Nephron progenitor cell (in vitro differentiated cells): ENCODE measurements around the gene ITGAL.

Source experiments
- DNase-seq: peaks from one replicate; pipeline ENCODE4 v3.0.0; 2021
- H3K27ac Mint-ChIP-seq: 2 replicates; pipeline ENCODE4 v1.8.0; 2021; ENCODE audit warnings: mild to moderate bottlenecking, moderate library complexity, mixed read lengths
- H3K27me3 Mint-ChIP-seq: 2 replicates; pipeline ENCODE4 v1.8.0; 2021; ENCODE audit warnings: mild to moderate bottlenecking, low read depth, mixed read lengths; ENCODE audit not compliant: poor library complexity
- H3K36me3 Mint-ChIP-seq: 2 replicates; pipeline ENCODE4 v1.8.0; 2021; ENCODE audit warnings: low read depth, mixed read lengths
- H3K4me1 Mint-ChIP-seq: 2 replicates; pipeline ENCODE4 v1.8.0; 2021; ENCODE audit warnings: mixed read lengths
- H3K4me3 Mint-ChIP-seq: 2 replicates; pipeline ENCODE4 v1.8.0; 2021; ENCODE audit warnings: mild to moderate bottlenecking, moderate library complexity, mixed read lengths
- H3K9me3 Mint-ChIP-seq: 2 replicates; pipeline ENCODE4 v1.8.0; 2021; ENCODE audit warnings: mild to moderate bottlenecking, moderate library complexity, mixed read lengths
- CTCF ChIP-seq: fragments of 200-600 bp; sonication (generic); IDR thresholded peaks from 2 replicates; pipeline ENCODE4 v1.5.0; 2021; ENCODE audit warnings: antibody characterized with exemption

ITGAL gene

DNA sequence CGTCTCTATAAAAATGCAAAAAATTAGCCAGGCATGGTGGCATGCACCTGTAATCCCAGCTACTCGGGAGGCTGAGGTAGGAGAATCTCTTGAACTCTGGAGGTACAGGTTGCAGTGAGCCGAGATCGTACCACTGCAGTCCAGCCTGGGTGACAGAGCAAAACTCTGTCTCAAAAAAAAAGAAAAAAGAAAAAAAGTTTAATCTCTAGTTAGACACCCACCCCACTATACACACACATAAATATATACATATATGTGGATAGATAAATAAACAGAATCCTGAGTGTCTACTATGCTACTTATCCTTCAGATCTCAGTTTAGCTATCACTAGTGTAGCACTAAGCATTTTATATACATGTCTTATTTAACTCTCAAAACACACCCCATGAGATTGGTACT is 18.7 kb downstream of the ITGAL start:
- no peak for TF ChIP-seq CTCF
- no peaks in the 10 kb centered on the region for H3K36me3 Mint-ChIP-seq
- no peak overlapping the region for H3K27ac Mint-ChIP-seq
- peaks cover 21% of the 10 kb centered on the region for H3K4me1 Mint-ChIP-seq
- H3K27me3 Mint-ChIP-seq, result peaks cover 39% of the 10 kb centered on the region
- no peaks in the 10 kb centered on the region for H3K9me3 Mint-ChIP-seq
- H3K4me3 Mint-ChIP-seq, result no peak overlapping the region
- DNase-seq, result no peak

DNA sequence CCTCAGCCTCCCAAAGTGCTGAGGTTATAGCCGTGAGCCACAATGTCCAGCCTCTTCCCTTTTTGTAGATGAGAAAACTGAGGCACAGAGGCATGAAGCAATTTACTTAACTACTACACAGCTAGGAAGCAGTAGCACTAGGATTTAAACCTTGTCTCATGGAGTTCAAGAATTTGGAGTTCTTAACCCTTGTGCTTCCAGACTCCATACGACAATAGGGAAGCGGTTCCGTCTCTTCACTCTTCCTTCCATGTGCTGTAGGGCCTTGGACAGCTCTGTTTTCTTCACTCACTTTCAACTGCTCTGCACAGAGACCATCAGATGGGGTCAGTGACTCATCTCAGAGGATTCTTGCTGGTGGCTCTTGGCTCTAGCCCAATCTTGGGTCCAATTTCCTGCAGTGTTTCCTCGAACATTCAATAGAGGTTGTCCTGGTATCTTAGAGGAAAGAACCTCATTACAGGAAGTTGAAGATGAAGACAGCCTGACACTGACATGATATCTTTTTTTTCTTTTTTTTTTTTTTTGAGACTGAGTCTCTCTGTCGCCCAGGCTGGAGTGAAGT is 19.3 kb downstream of the ITGAL start:
- Mint-ChIP-seq H3K9me3 (no peaks in the 10 kb centered on the region), H3K27me3 (peaks cover 41% of the 10 kb centered on the region), H3K4me3 (no peak overlapping the region), H3K4me1 (peaks cover 17% of the 10 kb centered on the region), H3K27ac (no peak overlapping the region), H3K36me3 (no peaks in the 10 kb centered on the region)
- DNase-seq, result no peak
- no peak for TF ChIP-seq CTCF

- DNase-seq, result peak; percentile 18
- Mint-ChIP-seq H3K4me1 (peaks cover 12% of the 10 kb centered on the region), H3K4me3 (peak overlapping the region; percentile 43), H3K27ac (no peak overlapping the region), H3K27me3 (peaks cover 34% of the 10 kb centered on the region), H3K36me3 (no peaks in the 10 kb centered on the region), H3K9me3 (no peaks in the 10 kb centered on the region)
- no peak for TF ChIP-seq CTCF
Measured at GRCh38 chr16:30493941-30494488, 21.5 kb downstream of the ITGAL start.

DNA sequence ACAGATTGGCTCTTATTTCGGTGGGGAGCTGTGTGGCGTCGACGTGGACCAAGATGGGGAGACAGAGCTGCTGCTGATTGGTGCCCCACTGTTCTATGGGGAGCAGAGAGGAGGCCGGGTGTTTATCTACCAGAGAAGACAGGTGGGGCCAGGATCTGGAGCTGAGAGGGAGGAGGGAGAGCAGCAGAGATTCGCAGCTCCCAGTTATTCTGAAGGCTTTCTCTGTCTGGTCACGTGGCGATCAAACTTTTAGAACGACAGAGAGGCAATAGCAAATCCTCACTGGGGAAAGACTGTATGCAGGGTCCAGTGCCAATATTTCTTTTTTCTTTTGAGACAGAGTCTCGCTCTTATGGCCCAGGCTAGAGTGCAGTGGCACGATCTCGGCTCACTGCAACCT is 22.2 kb downstream of the ITGAL start:
- H3K4me1 Mint-ChIP-seq, result peaks cover 10% of the 10 kb centered on the region
- H3K4me3 Mint-ChIP-seq, result no peak overlapping the region
- H3K9me3 Mint-ChIP-seq, result no peaks in the 10 kb centered on the region
- no peak for TF ChIP-seq CTCF
- no peak overlapping the region for H3K27ac Mint-ChIP-seq
- DNase-seq, result no peak
- H3K36me3 Mint-ChIP-seq, result no peaks in the 10 kb centered on the region
- H3K27me3 Mint-ChIP-seq, result peaks cover 29% of the 10 kb centered on the region

- no peak overlapping the region for H3K27ac Mint-ChIP-seq
- no peak for DNase-seq
- TF ChIP-seq CTCF, result no peak
- H3K27me3 Mint-ChIP-seq, result peaks cover 22% of the 10 kb centered on the region
- H3K4me1 Mint-ChIP-seq, result peaks cover 5% of the 10 kb centered on the region
- no peak overlapping the region for H3K4me3 Mint-ChIP-seq
- no peaks in the 10 kb centered on the region for H3K9me3 Mint-ChIP-seq
- no peaks in the 10 kb centered on the region for H3K36me3 Mint-ChIP-seq
Measured at GRCh38 chr16:30499284-30499683, 26.7 kb downstream of the ITGAL start.
